ENCODE measurements around the gene VEGFA. TPM values are rescaled to one million over a fixed set of nuclear protein-coding genes. Genes with fewer than 3 reads are reported as not detected.
"Not testable (repeated sequence)": the region's sequence is repeated elsewhere in the genome, so short reads cannot be mapped to it uniquely, and the experiment has no call there.

The VEGFA gene
- total RNA-seq, 1 donor from 2014 or later: 32.3 TPM

- DNase-seq: no peak
These were observed 34.0 kb downstream of the VEGFA start for GRCh38 chr6:43803783-43804549.

GRCh38 chr6:43804550-43805223 is 34.7 kb downstream of the VEGFA start:
- no peak for DNase-seq

DNA sequence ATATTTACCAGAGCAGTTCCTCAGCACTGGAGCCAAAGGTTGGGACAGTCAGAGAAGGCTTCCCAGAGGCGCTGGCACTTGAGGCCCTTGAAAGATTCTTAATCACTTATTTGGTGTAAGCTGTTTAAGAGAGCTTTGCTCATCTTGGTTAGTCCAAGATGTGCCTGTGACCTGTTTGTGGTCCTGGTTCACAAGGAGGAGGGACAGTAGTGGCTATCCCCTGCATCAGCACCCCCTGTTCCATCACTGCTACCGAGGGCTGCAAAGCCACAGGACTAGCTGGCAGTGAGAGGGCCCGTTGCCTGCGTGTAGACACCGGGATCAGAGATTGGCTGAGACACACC is 35.7 kb downstream of the VEGFA start:
- no peak for DNase-seq

DNA sequence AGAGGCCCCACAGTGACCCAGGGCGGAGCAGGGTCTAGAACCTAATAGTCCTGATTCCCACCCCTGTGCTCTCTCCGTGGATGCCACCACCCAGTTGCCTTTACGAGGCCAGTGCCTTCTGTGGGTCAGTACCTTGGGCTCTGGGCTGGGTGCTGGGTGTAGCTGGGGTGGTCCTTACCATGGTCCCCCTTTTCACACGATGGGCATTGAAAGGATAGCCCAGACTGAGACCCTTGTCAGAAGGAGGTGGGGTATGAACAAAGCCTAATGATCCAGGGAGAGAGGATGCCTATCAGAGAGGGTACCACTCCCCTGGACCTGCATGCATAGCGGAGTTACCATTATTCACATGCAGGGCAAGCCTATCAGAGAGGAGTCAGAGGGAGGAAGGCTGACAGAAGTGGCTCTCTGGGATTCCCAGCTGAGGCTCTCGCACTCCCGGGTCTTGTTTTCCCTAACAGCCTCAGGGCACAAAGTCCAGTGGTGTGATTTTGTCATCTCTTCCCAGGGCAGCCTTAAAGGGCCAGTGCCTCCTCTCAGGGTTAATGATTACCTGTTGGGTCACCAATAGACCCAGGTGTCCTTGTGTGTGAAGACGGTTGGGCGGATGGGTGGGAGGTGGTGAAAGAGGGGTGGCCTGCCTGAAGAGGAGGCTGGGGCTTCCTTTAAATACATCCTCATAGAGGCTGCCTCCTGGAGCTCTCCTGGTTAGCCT is 36.2 kb downstream of the VEGFA start:
- DNase-seq: no peak

- DNase-seq: no peak
These were observed 36.8 kb downstream of the VEGFA start for GRCh38 chr6:43806758-43807227.

- no peak for DNase-seq
These were observed 37.4 kb downstream of the VEGFA start for GRCh38 chr6:43807228-43808061.

- no peak for DNase-seq
These were observed 38.4 kb downstream of the VEGFA start for GRCh38 chr6:43808412-43808811.

DNA sequence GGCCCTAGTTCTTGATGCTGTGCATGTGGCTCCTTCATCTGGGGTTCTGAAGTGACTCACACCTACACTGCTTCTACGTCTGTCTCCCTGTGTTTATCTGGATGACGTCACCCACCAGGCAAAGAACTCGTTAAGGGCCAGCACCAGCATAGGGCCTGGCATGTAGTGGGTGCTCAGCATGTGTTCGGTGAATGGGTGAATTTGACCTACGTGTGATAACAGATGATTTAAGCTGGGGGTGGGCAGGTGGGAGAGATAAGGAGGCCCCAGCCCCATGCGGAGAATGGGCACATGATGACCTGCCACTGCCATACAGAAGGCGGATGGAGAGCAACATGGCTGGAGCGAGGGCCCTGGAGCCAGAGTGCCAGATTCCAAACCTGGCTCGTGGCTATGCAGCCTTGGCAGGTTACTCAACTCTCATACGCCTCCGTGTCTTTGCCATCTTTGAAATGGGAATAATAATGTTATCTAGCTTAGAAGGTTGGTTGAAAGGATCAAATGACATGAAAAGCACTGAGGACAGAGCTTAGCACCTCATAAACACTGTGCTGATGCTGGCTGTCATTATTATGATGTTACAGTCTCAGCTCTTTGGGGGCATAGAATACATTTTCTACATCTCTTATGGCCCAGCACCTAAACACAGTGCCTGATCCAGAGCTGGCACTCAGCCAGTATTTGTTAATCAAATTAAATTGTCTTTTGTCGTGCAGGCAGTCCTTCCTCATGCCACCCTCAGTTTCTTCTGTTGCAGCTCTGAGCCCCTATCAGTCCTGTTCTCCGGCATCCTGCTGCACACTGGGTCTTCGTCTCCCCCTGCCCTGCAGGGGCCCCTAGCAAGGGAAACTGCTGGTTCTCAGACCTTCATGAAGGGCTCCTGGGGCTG is 39.6 kb downstream of the VEGFA start:
- no peak for DNase-seq

GRCh38 chr6:43810965-43811732 is 41.1 kb downstream of the VEGFA start:
- no peak for DNase-seq

GRCh38 chr6:43811733-43812099 is 41.7 kb downstream of the VEGFA start:
- no peak for DNase-seq

GRCh38 chr6:43812850-43813578 is 43.0 kb downstream of the VEGFA start:
- no peak for DNase-seq

DNA sequence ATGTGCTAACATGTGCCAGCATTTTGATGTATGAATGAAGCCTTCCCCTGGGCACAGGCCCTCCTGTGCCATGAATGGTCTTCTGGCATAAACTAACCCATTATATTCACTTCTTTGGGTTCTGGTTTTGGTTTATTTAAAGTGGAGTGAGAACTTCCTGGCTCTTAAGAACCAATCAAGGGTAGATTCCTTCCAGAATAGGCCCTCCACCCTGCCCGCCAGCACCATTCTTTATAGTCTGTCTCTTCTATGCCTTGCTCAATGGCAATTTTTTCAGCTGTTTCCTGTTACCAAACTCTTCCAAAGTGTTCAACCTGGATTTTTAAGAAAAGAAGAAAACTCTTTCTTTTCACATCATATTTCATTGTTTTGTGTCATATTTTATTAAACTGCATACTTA is 44.1 kb downstream of the VEGFA start:
- DNase-seq: no peak

DNA sequence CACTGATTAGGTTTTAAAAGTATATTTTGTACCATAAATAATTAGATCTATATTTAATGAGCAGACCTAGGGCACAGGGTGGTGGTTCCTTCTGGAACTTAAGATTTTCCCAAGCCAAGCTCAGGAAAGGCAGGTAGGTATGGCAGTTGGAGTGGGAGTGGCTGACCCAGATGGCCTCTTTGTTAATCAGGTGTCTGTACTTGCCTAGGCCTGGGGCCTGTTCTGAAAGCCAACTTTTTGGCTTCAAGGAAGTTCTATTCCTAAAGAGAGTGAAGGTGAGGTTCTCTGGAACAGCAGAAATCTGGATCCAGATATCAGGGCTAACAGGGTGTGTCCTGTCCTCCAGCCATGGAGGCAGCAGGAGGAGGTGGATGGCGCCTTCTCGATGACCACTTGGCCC is 44.9 kb downstream of the VEGFA start:
- no peak for DNase-seq

GRCh38 chr6:43817192-43817591 is 47.2 kb downstream of the VEGFA start:
- DNase-seq: no peak

DNA sequence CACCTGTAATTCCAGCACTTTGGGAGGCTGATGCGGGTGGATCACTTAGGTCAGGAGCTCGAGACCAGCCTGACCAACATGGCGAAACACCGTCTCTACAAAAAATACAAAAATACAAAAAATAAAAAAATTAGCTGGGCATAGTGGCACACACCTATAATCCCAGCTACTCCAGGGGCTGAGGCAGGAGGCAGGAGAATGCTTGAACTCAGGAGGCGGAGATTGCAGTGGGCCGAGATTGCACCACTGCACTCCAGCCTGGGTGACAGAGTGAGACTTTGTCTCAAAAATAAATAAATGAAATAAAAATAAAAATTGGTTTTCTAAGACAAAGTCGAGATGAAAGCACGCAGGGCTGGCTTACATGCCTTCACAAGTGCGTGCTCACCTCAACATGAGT is 49.0 kb downstream of the VEGFA start:
- not testable (repeated sequence) for DNase-seq

- no peak for DNase-seq
These were observed 49.9 kb downstream of the VEGFA start for GRCh38 chr6:43819958-43820357.

- no peak for DNase-seq
These were observed 50.5 kb downstream of the VEGFA start for GRCh38 chr6:43820486-43820885.

GRCh38 chr6:43821101-43821886 is 51.3 kb downstream of the VEGFA start:
- no peak for DNase-seq

- no peak for DNase-seq
These were observed 53.4 kb downstream of the VEGFA start for GRCh38 chr6:43823390-43823789.
